DOHH2 (cell line): ENCODE data around the gene WNT8A.
"Not testable (repeated sequence)": the region's sequence is repeated elsewhere in the genome, so short reads cannot be mapped to it uniquely, and the experiment has no call there.

Experiments
- EZH2phosphoT487 ChIP-seq: fragments of 200-600 bp; sonication (generic); IDR thresholded peaks from 2 replicates; pipeline ENCODE4 v1.6.1; 2017; ENCODE audit warnings: borderline replicate concordance, mild to moderate bottlenecking, antibody characterized with exemption, low read length, moderate library complexity, mixed read lengths
- TF ChIP-seq, protein P1 (sequence below): fragments of 200-600 bp; sonication (generic); IDR thresholded peaks from one replicate; pipeline ENCODE4 v1.5.1; 2014; ENCODE audit warnings: antibody characterized with exemption, mild to moderate bottlenecking, low read depth, low read length; ENCODE audit not compliant: poor library complexity, severe bottlenecking

DNA sequence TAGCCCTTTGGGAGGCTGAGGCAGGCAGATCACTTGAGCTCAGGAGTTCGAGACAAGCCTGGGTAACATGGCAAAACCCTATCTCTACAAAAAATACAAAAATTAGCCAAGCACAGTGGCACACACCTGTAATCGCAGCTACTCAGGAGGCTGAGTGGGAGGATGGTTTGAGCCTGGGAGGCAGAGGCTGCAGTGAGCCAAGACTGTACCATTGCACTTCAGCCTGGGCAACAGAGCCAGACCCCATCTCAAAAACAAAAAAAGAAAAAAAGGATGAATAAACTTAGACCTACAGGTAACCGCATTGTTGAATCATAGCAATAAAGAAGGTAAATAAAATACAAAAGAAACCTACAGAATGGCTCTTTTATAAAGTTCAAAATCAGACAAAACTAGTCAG is 38.5 kb upstream of the WNT8A start:
- TF ChIP-seq, protein P1, sequence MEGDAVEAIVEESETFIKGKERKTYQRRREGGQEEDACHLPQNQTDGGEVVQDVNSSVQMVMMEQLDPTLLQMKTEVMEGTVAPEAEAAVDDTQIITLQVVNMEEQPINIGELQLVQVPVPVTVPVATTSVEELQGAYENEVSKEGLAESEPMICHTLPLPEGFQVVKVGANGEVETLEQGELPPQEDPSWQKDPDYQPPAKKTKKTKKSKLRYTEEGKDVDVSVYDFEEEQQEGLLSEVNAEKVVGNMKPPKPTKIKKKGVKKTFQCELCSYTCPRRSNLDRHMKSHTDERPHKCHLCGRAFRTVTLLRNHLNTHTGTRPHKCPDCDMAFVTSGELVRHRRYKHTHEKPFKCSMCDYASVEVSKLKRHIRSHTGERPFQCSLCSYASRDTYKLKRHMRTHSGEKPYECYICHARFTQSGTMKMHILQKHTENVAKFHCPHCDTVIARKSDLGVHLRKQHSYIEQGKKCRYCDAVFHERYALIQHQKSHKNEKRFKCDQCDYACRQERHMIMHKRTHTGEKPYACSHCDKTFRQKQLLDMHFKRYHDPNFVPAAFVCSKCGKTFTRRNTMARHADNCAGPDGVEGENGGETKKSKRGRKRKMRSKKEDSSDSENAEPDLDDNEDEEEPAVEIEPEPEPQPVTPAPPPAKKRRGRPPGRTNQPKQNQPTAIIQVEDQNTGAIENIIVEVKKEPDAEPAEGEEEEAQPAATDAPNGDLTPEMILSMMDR, result not testable (repeated sequence)
- not testable (repeated sequence) for TF ChIP-seq EZH2phosphoT487
